HepG2 (cell line): ENCODE results near the gene JPT1. TPM values are rescaled to one million over a fixed set of nuclear protein-coding genes. Genes with fewer than 3 reads are reported as not detected.

Experiments used
- ATAC-seq: fragments of 200-7000 bp; cut with Tn5 transposase; 3 replicates; pipeline ENCODE4 v1.9.1; 2020; ENCODE audit warnings: mild to moderate bottlenecking, moderate library complexity
- BruUV-seq: library from RNA; stranded (reverse); fragments of 400-500 nt; replicated peaks from 2 replicates; lab custom pipeline; 2021; lab: Mats Ljungman, UMichigan
- CTCF ChIA-PET: fragments of 300-600 bp; formaldehyde crosslinking; extraction: SDS; loops from one replicate; lab custom pipeline; 2021; ENCODE audit warnings: low total read pairs, inconsistent platforms, low intra/inter-chr PET ratio; lab: Yijun Ruan, JAX
- POLR2A ChIA-PET: fragments of 350-600 bp; sonication (Branson Sonifier 250); formaldehyde crosslinking; loops from one replicate; lab custom pipeline; 2020; ENCODE audit warnings: antibody characterized with exemption, inconsistent platforms; lab: Yijun Ruan, JAX
- DNase-seq: peaks from one replicate; pipeline ENCODE4 v3.0.0-alpha.2; 2015; ENCODE audit warnings: low spot score
- FAIRE-seq: peaks from 3 replicates; lab custom pipeline; 2011; peaks lifted over from hg19 to GRCh38; lab: Jason Lieb, UNC
- H2AFZ ChIP-seq: one replicate; pipeline ENCODE4 v1.6.1; 2011; ENCODE audit warnings: low read length, inconsistent platforms
- H3K27ac ChIP-seq: fragments of 300-600 bp; 3 replicates; pipeline ENCODE4 v1.8.0; 2011; ENCODE audit warnings: mixed run types, mild to moderate bottlenecking, mixed read lengths, low read length, inconsistent platforms; ENCODE audit not compliant: insufficient read depth; ENCODE audit errors: extremely low read length
- H3K27me3 ChIP-seq, 2 experiments: fragments of 200-600 bp in 1 of 2; 2 replicates in 1 of 2; 3 replicates in 1 of 2; pipeline versions ENCODE4 v1.6.0 to v1.8.0; 2011; ENCODE audit warnings: low read length in 2 of 2, mild to moderate bottlenecking in 2 of 2, moderate library complexity in 2 of 2, inconsistent platforms in 1 of 2; ENCODE audit not compliant: insufficient read depth in 2 of 2, control insufficient read depth in 1 of 2
- H3K36me3 ChIP-seq, 2 experiments: fragments of 200-600 bp in 1 of 2; replicated peaks in 1 of 2; 2 replicates in 1 of 2; 3 replicates in 1 of 2; pipeline versions ENCODE4 v1.5.1 to v1.8.0; 2011; ENCODE audit warnings: low read length in 2 of 2, inconsistent platforms in 1 of 2; ENCODE audit not compliant: insufficient read depth in 2 of 2, control insufficient read depth in 1 of 2
- H3K4me1 ChIP-seq: 2 replicates; pipeline ENCODE4 v1.5.1; 2012; ENCODE audit warnings: low read length, inconsistent platforms; ENCODE audit not compliant: insufficient read depth
- H3K4me2 ChIP-seq: 2 replicates; pipeline ENCODE4 v1.6.0; 2011; ENCODE audit warnings: low read depth, low read length, inconsistent platforms
- H3K4me3 ChIP-seq, 3 experiments: fragments of 200-600 bp in 1 of 3; sonication (generic), shearing (Covaris generic) in 1 of 3; replicated peaks in 1 of 3; 2 replicates each; pipeline ENCODE4 v1.5.1; 2011 to 2016; ENCODE audit warnings: low read length in 3 of 3, inconsistent platforms in 2 of 3, low read depth in 2 of 3, mild to moderate bottlenecking in 2 of 3, control low read depth in 1 of 3, mixed read lengths in 1 of 3; ENCODE audit not compliant: insufficient read depth in 1 of 3
- H3K79me2 ChIP-seq: one replicate; pipeline ENCODE4 v1.6.1; 2011; ENCODE audit warnings: low read length, inconsistent platforms; ENCODE audit not compliant: insufficient read depth
- H3K9ac ChIP-seq: 2 replicates; pipeline ENCODE4 v1.6.0; 2011; ENCODE audit warnings: mild to moderate bottlenecking, low read depth, low read length, inconsistent platforms; ENCODE audit not compliant: insufficient read depth
- H3K9me3 ChIP-seq: 2 replicates; pipeline ENCODE4 v1.5.1; 2012; ENCODE audit warnings: mild to moderate bottlenecking, low read length
- H4K20me1 ChIP-seq: 2 replicates; pipeline ENCODE4 v1.6.0; 2011; ENCODE audit warnings: inconsistent platforms, mild to moderate bottlenecking, low read length, moderate library complexity; ENCODE audit not compliant: insufficient read depth
- EED ChIP-seq: sonication (generic); formaldehyde crosslinking; IDR thresholded peaks from 2 replicates; pipeline ENCODE4 v1.5.0; 2020; ENCODE audit warnings: mild to moderate bottlenecking, missing genetic modification reagents
- FOXJ3 ChIP-seq: sonication (generic); formaldehyde crosslinking; IDR thresholded peaks from 2 replicates; pipeline ENCODE4 v1.4.0; 2020; ENCODE audit warnings: missing genetic modification reagents, mild to moderate bottlenecking, borderline replicate concordance
- SNAPC4 ChIP-seq: sonication (generic); formaldehyde crosslinking; IDR thresholded peaks from 2 replicates; pipeline ENCODE4 v1.4.0; 2020; ENCODE audit warnings: mild to moderate bottlenecking, missing genetic modification reagents
- ZBTB33 ChIP-seq: sonication (generic); formaldehyde crosslinking; IDR thresholded peaks from 2 replicates; pipeline ENCODE4 v1.4.0; 2020; ENCODE audit warnings: missing genetic modification reagents
- ZNF121 ChIP-seq: sonication (generic); formaldehyde crosslinking; IDR thresholded peaks from 2 replicates; pipeline ENCODE4 v1.5.0; 2020; ENCODE audit warnings: mild to moderate bottlenecking, missing genetic modification reagents
- ZNF501 ChIP-seq: sonication (generic); formaldehyde crosslinking; IDR thresholded peaks from 2 replicates; pipeline ENCODE4 v1.5.1; 2020; ENCODE audit warnings: mild to moderate bottlenecking, moderate library complexity, missing genetic modification reagents
- ZNF589 ChIP-seq: sonication (generic); formaldehyde crosslinking; conservative IDR thresholded peaks from 2 replicates; pipeline ENCODE4 v1.8.0; 2022; ENCODE audit warnings: mild to moderate bottlenecking, moderate library complexity, missing genetic modification reagents
- ZSCAN25 ChIP-seq: sonication (generic); formaldehyde crosslinking; IDR thresholded peaks from 2 replicates; pipeline ENCODE4 v1.8.0; 2022; ENCODE audit warnings: mild to moderate bottlenecking, missing genetic modification reagents
- WGBS: methylation state at CpG from one replicate; pipeline ENCODE4 v1.1.6; 2017; ENCODE audit warnings: low lambda C conversion rate; 5-methylcytosine and 5-hydroxymethylcytosine counted together
- in situ Hi-C: cut with HindIII; loops from 2 replicates; pipeline ENCODE4 v1.10.0; 2017; ENCODE audit warnings: low pct_unique_long_range_greater_than_20kb; ENCODE audit not compliant: extremely low pct_ligation_motif_present
- intact Hi-C: fragments of 100-400 bp; cut with micrococcal nuclease; formaldehyde crosslinking; loops from one replicate; pipeline ENCODE4 v1.10.0; 2022; ENCODE audit not compliant: unreplicated experiment
- polyA plus RNA-seq, 8 experiments: library from polyadenylated mRNA; depleted of rRNA in 3 of 8; stranded (reverse) in 7 of 8; unstranded in 1 of 8; fragments of >200 nt; fragmentation: Illumina TruSeq in 4 of 8; extraction: Trizol in 4 of 8; gene quantifications; 2 replicates each; pipeline versions ENCODE4 v1.2.1 to v1.2.3, GENCODE V29; 2011 to 2016; ENCODE audit warnings: low read depth in 4 of 8, missing spikeins in 1 of 8, mixed read lengths in 1 of 8; ENCODE audit not compliant: insufficient read depth in 1 of 8
- total RNA-seq, 5 experiments: library from RNA; depleted of rRNA; stranded (reverse); fragments of >200 nt; fragmentation: Illumina TruSeq; extraction: Trizol; gene quantifications; 2 replicates each; pipeline ENCODE4 v1.2.3, GENCODE V29; 2016; ENCODE audit warnings: low read depth in 1 of 5

Gene JPT1
- total and polyA plus RNA-seq, 2 of the 13 experiments (the other 11 are each of a cell fraction or from before 2014, with no cell fraction given), result 43.3 to 256 TPM

GRCh38 chr17:75163074-75163473 lies 8.8 kb upstream of the JPT1 start:
- no peaks in the 10 kb centered on the region for H3K9me3 ChIP-seq
- no peak overlapping the region for H2AFZ ChIP-seq
- H3K27me3 ChIP-seq, result no peaks in the 10 kb centered on the region
- H3K27ac ChIP-seq, result no peak overlapping the region
- CTCF ChIA-PET, result no interaction called here
- no peaks in the 10 kb centered on the region for H3K79me2 ChIP-seq
- H3K36me3 ChIP-seq, result peaks cover 1 to 15% of the 10 kb centered on the region in 2 experiments; a peak in 3 of 5 replicates
- in situ Hi-C loops, result no loop called here
- no TSS peak for BruUV-seq
- H3K9ac ChIP-seq, result no peak overlapping the region
- no peak overlapping the region for H3K4me3 ChIP-seq
- peaks cover 18% of the 10 kb centered on the region for H3K4me1 ChIP-seq
- whole genome bisulfite sequencing, result 75% methylated on average over 5 of the region's 5 CpGs
- no peak for DNase-seq
- FAIRE-seq, result no peak
- no peaks in the 10 kb centered on the region for H4K20me1 ChIP-seq
- TF ChIP-seq ZNF121 (CRISPR knock-in tag), result 0 out of 2 replicates have a peak, but pooled peaks have one; percentile 10
- TF ChIP-seq FOXJ3, result no peak
- TF ChIP-seq ZNF501 (CRISPR knock-in tag), result 0 out of 2 replicates have a peak, but pooled peaks have one; percentile 25
- TF ChIP-seq EED, result no peak
- peak; percentile 39; the same call in 1 of the 2 replicates for TF ChIP-seq ZBTB33 (CRISPR knock-in tag)
- TF ChIP-seq ZSCAN25 (CRISPR knock-in tag), result 0 out of 2 replicates have a peak, but pooled peaks have one; percentile 35
- intact Hi-C loops, result no loop called here
- ATAC-seq, result peak; percentile 31
- H3K4me2 ChIP-seq, result no peak overlapping the region
- POLR2A ChIA-PET, result interaction anchor here (1.6 kb wide), 1 partner anchor 9 kb away, joined by 13 read pairs; the partner anchor contains the start of gene JPT1

- 86% methylated on average over 5 of the region's 5 CpGs for WGBS
- Histone ChIP-seq H3K36me3 (no peaks in the 10 kb centered on the region), H3K27ac (no peak overlapping the region), H3K9ac (no peak overlapping the region), H2AFZ (no peak overlapping the region), H3K79me2 (no peaks in the 10 kb centered on the region), H3K4me2 (no peak overlapping the region), H3K4me1 (peaks cover 21% of the 10 kb centered on the region), H3K9me3 (no peaks in the 10 kb centered on the region), H3K4me3 (no peak overlapping the region), H4K20me1 (no peaks in the 10 kb centered on the region), H3K27me3 (no peaks in the 10 kb centered on the region)
- FAIRE-seq (no peak), ATAC-seq (no peak), DNase-seq (no peak)
- ChIA-PET CTCF (no interaction called here), POLR2A (no interaction called here)
- no peak for TF ChIP-seq ZNF589 (CRISPR knock-in tag)
- no peak for TF ChIP-seq SNAPC4 (CRISPR knock-in tag)
- BruUV-seq, result no TSS peak
- in situ Hi-C loops (no loop called here), intact Hi-C loops (no loop called here)
These were observed 5.9 kb upstream of the JPT1 start for GRCh38 chr17:75160211-75160610.
